Right lobe of liver (tissue), 4 donors: ENCODE measurements around the gene CDRT4.

Source experiments
- CTCF ChIP-seq, 4 donors: fragments of 200-600 bp in 3 of 4; fragments of 450-650 bp in 1 of 4; IDR thresholded peaks; one replicate each; pipeline versions ENCODE4 v1.5.1 to v1.8.0; 2016 to 2022; ENCODE audit warnings: antibody characterized with exemption in 4 of 4, mild to moderate bottlenecking in 2 of 4
- POLR2A ChIP-seq: fragments of 450-650 bp; IDR thresholded peaks from one replicate; pipeline ENCODE4 v1.6.1; 2017; ENCODE audit warnings: antibody characterized with exemption, mild to moderate bottlenecking
- donor health status: DM: no; HTN: no; CAD: no.
- donor health status: DM: no; HTN: no; CAD: no.
- donor health status: DM: no; HTN: yes; CAD: no.

- TF ChIP-seq CTCF (IDR thresholded peaks at IDR 0.05) (no peak), POLR2A (no peak)
These were observed 81.3 kb downstream of the CDRT4 start for GRCh38 chr17:15386083-15386482.
